ENCODE results near the gene SERPINA6. TPM values are rescaled to one million over a fixed set of nuclear protein-coding genes. Genes with fewer than 3 reads are reported as not detected.

Gene SERPINA6
- total and polyA plus RNA-seq, 2 donors (not counting 1 experiment from before 2014, with no cell fraction given): not detected

GRCh38 chr14:94341656-94342333 is 18.7 kb upstream of the SERPINA6 start:
- Histone ChIP-seq H2AFZ (ENCODE audit: insufficient read depth, low read depth, low read length, poor library complexity, severe bottlenecking) (no peak overlapping the region), H3K27ac (ENCODE audit: low read length in 2 of 2) (no peak overlapping the region), H3K4me2 (replicated peaks; ENCODE audit: low read depth, low read length, poor library complexity, severe bottlenecking) (no peak overlapping the region), H3K9ac (ENCODE audit: low read length) (no peak overlapping the region), H3K36me3 (replicated peaks in 1 of 2; ENCODE audit: control extremely low read depth in 1 of 2, control insufficient read depth in 1 of 2, extremely low read depth in 1 of 2, insufficient read depth in 2 of 2, low read length in 1 of 2) (no peaks in the 10 kb centered on the region), H3K4me3 (ENCODE audit: control extremely low read depth in 1 of 5, extremely low read depth in 1 of 5, insufficient read depth in 1 of 5, low read depth in 2 of 5, low read length in 4 of 5) (no peak overlapping the region), H4K20me1 (ENCODE audit: control insufficient read depth, insufficient read depth, low read length, poor library complexity, severe bottlenecking) (no peaks in the 10 kb centered on the region), H3K9me3 (ENCODE audit: control extremely low read depth in 1 of 3, control insufficient read depth in 2 of 3, insufficient read depth in 1 of 3, low read length in 2 of 3) (peaks cover 0 to 12% (median 0%) of the 10 kb centered on the region in 3 donors), H3K79me2 (ENCODE audit: control insufficient read depth, insufficient read depth, low read length) (no peaks in the 10 kb centered on the region), H3K4me1 (ENCODE audit: control insufficient read depth in 2 of 2, insufficient read depth in 2 of 2, low read length in 2 of 2) (peaks cover 0 to 11% of the 10 kb centered on the region in 2 donors), H3K27me3 (replicated peaks in 1 of 4; ENCODE audit: control extremely low read depth in 1 of 4, control insufficient read depth in 3 of 4, insufficient read depth in 4 of 4, low read length in 3 of 4) (no peaks in the 10 kb centered on the region)
- ChIA-PET CTCF (no interaction called here), POLR2A (no interaction called here)
- Mint-ChIP-seq H3K9me3 (ENCODE audit: insufficient read depth) (no peaks in the 10 kb centered on the region), H3K4me1 (peaks cover 21% of the 10 kb centered on the region), H3K4me3 (no peak overlapping the region), H3K27me3 (peaks cover 12% of the 10 kb centered on the region), H3K27ac (no peak overlapping the region)
- intact Hi-C loops (cut with micrococcal nuclease): loop anchor here (10.0 kb wide), 1 partner anchor 143 kb away; no protein-coding TSS in a partner anchor
- DNase-seq (no peak), ATAC-seq (ENCODE audit: low read depth) (no peak)
- no peak for TF ChIP-seq CTCF (IDR thresholded peaks at IDR 0.05)
- 30% methylated on average over 5 of the region's 5 CpGs for WGBS (ENCODE audit: insufficient coverage)

GRCh38 chr14:94340533-94340932 is 17.4 kb upstream of the SERPINA6 start:
- Mint-ChIP-seq H3K27ac (no peak overlapping the region), H3K9me3 (ENCODE audit: insufficient read depth) (no peaks in the 10 kb centered on the region), H3K27me3 (peaks cover 12% of the 10 kb centered on the region), H3K4me1 (peaks cover 17% of the 10 kb centered on the region), H3K4me3 (no peak overlapping the region)
- no peaks in the 10 kb centered on the region for H3K79me2 ChIP-seq (ENCODE audit: control insufficient read depth, insufficient read depth, low read length)
- ChIA-PET CTCF (no interaction called here), POLR2A (no interaction called here)
- no peak overlapping the region for H3K4me3 ChIP-seq (ENCODE audit: control extremely low read depth in 1 of 5, extremely low read depth in 1 of 5, insufficient read depth in 1 of 5, low read depth in 2 of 5, low read length in 4 of 5)
- no peak overlapping the region for H3K9ac ChIP-seq (ENCODE audit: low read length)
- H3K4me1 ChIP-seq (ENCODE audit: control insufficient read depth in 2 of 2, insufficient read depth in 2 of 2, low read length in 2 of 2): peaks cover 0 to 4% of the 10 kb centered on the region in 2 donors
- no peaks in the 10 kb centered on the region for H4K20me1 ChIP-seq (ENCODE audit: control insufficient read depth, insufficient read depth, low read length, poor library complexity, severe bottlenecking)
- intact Hi-C loops (cut with micrococcal nuclease): loop anchor here (10.0 kb wide), 1 partner anchor 144 kb away; no protein-coding TSS in a partner anchor
- TF ChIP-seq CTCF (IDR thresholded peaks at IDR 0.05) (no peak), EZH2 (IDR thresholded peaks at IDR 0.05; ENCODE audit: borderline replicate concordance, insufficient read depth, low read depth, low read length, poor library complexity, severe bottlenecking) (no peak)
- H3K9me3 ChIP-seq (ENCODE audit: control extremely low read depth in 1 of 3, control insufficient read depth in 2 of 3, insufficient read depth in 1 of 3, low read length in 2 of 3): peaks cover 0 to 2% (median 0%) of the 10 kb centered on the region in 3 donors
- no peaks in the 10 kb centered on the region for H3K36me3 ChIP-seq (replicated peaks in 1 of 2; ENCODE audit: control extremely low read depth in 1 of 2, control insufficient read depth in 1 of 2, extremely low read depth in 1 of 2, insufficient read depth in 2 of 2, low read length in 1 of 2)
- H2AFZ ChIP-seq (ENCODE audit: insufficient read depth, low read depth, low read length, poor library complexity, severe bottlenecking): no peak overlapping the region
- DNase-seq (no peak), ATAC-seq (ENCODE audit: low read depth) (no peak)
- no peak overlapping the region for H3K27ac ChIP-seq (ENCODE audit: low read length in 2 of 2)
- H3K4me2 ChIP-seq (replicated peaks; ENCODE audit: low read depth, low read length, poor library complexity, severe bottlenecking): no peak overlapping the region
- H3K27me3 ChIP-seq (replicated peaks in 1 of 4; ENCODE audit: control extremely low read depth in 1 of 4, control insufficient read depth in 3 of 4, insufficient read depth in 4 of 4, low read length in 3 of 4): no peaks in the 10 kb centered on the region

All from B cell (primary cell).